IPS DF 19.7 (cell line): ENCODE results near the gene ZNF318.

Experiments used
- DNase-seq: peaks from one replicate; pipeline ENCODE4 v3.0.0-alpha.2; 2013; ENCODE audit warnings: low read depth, low spot score

ZNF318 gene

GRCh38 chr6:43302126-43302525 lies 67.3 kb downstream of the ZNF318 start:
- DNase-seq, result no peak

- DNase-seq, result no peak
Observed at GRCh38 chr6:43301081-43301870, 68.2 kb downstream of the ZNF318 start.

GRCh38 chr6:43299338-43300293 lies 69.8 kb downstream of the ZNF318 start:
- no peak for DNase-seq

GRCh38 chr6:43298565-43299337 lies 70.7 kb downstream of the ZNF318 start:
- DNase-seq, result no peak

- no peak for DNase-seq
Observed at GRCh38 chr6:43297644-43298564, 71.5 kb downstream of the ZNF318 start, which contains the start of gene SLC22A7. SLC22A7 (plus strand) TSS chr6:43298260; CDS start chr6:43298359, 99 bp downstream.

- no peak for DNase-seq
Observed at GRCh38 chr6:43296780-43297497, 72.5 kb downstream of the ZNF318 start.

- no peak for DNase-seq
Observed at GRCh38 chr6:43295456-43295855, 74.0 kb downstream of the ZNF318 start.

GRCh38 chr6:43294536-43294935 lies 74.9 kb downstream of the ZNF318 start:
- DNase-seq, result no peak

- DNase-seq, result no peak
Observed at GRCh38 chr6:43293698-43294097, 75.7 kb downstream of the ZNF318 start.

GRCh38 chr6:43292763-43293318 lies 76.6 kb downstream of the ZNF318 start:
- DNase-seq, result no peak

- no peak for DNase-seq
Observed at GRCh38 chr6:43292341-43292740, 77.1 kb downstream of the ZNF318 start.

GRCh38 chr6:43291708-43292107 lies 77.7 kb downstream of the ZNF318 start:
- no peak for DNase-seq

GRCh38 chr6:43290905-43291355 lies 78.5 kb downstream of the ZNF318 start:
- DNase-seq, result no peak

GRCh38 chr6:43290339-43290904 lies 79.0 kb downstream of the ZNF318 start:
- no peak for DNase-seq

GRCh38 chr6:43287717-43288679 lies 81.4 kb downstream of the ZNF318 start:
- no peak for DNase-seq

- no peak for DNase-seq
Observed at GRCh38 chr6:43286980-43287716, 82.3 kb downstream of the ZNF318 start.

GRCh38 chr6:43286456-43286979 lies 82.9 kb downstream of the ZNF318 start:
- no peak for DNase-seq
